GM21619 (cell line): ENCODE data around the gene NIPSNAP3A.
A peak's percentile ranks its signal among the peaks of the same experiment; 100 is the strongest.

Experiments used
- ATAC-seq: cut with Tn5 transposase; IDR thresholded peaks from one replicate; pipeline ENCODE4 v1.9.1; 2021; ENCODE audit not compliant: unreplicated experiment

The NIPSNAP3A gene

GRCh38 chr9:104774132-104774531, 26.6 kb downstream of the NIPSNAP3A start:
- no peak for ATAC-seq

GRCh38 chr9:104774831-104775573, 27.5 kb downstream of the NIPSNAP3A start:
- peak; percentile 84 for ATAC-seq

- peak; percentile 69 for ATAC-seq
Observed at GRCh38 chr9:104775574-104775936, 28.1 kb downstream of the NIPSNAP3A start.

GRCh38 chr9:104775976-104776375, 28.5 kb downstream of the NIPSNAP3A start:
- no peak for ATAC-seq

GRCh38 chr9:104776797-104777196, 29.3 kb downstream of the NIPSNAP3A start:
- no peak for ATAC-seq

- no peak for ATAC-seq
Observed at GRCh38 chr9:104778802-104779201, 31.3 kb downstream of the NIPSNAP3A start.

GRCh38 chr9:104779334-104779733, 31.9 kb downstream of the NIPSNAP3A start:
- no peak for ATAC-seq

GRCh38 chr9:104779946-104780535, 32.6 kb downstream of the NIPSNAP3A start:
- no peak for ATAC-seq

GRCh38 chr9:104780796-104781395, 33.4 kb downstream of the NIPSNAP3A start:
- peak; percentile 36 for ATAC-seq

GRCh38 chr9:104783588-104783987, 36.1 kb downstream of the NIPSNAP3A start:
- ATAC-seq, result no peak

GRCh38 chr9:104784098-104784497, 36.6 kb downstream of the NIPSNAP3A start:
- peak; percentile 91 for ATAC-seq

GRCh38 chr9:104786293-104786692, 38.8 kb downstream of the NIPSNAP3A start:
- no peak for ATAC-seq

- no peak for ATAC-seq
Observed at GRCh38 chr9:104787306-104788015, 40.0 kb downstream of the NIPSNAP3A start.

GRCh38 chr9:104788251-104788650, 40.8 kb downstream of the NIPSNAP3A start:
- no peak for ATAC-seq

GRCh38 chr9:104794070-104794469, 46.6 kb downstream of the NIPSNAP3A start:
- no peak for ATAC-seq

- ATAC-seq, result no peak
Observed at GRCh38 chr9:104795082-104795481, 47.6 kb downstream of the NIPSNAP3A start.

GRCh38 chr9:104795857-104796256, 48.4 kb downstream of the NIPSNAP3A start:
- ATAC-seq, result no peak

- no peak for ATAC-seq
Observed at GRCh38 chr9:104798209-104798995, 50.9 kb downstream of the NIPSNAP3A start.

- ATAC-seq, result no peak
Observed at GRCh38 chr9:104800068-104800785, 52.7 kb downstream of the NIPSNAP3A start.

- ATAC-seq, result no peak
Observed at GRCh38 chr9:104802110-104802509, 54.6 kb downstream of the NIPSNAP3A start.
